NB4 (cell line): ENCODE results near the gene SLC18A3.

Source experiments
- DNase-seq: peaks from one replicate; pipeline ENCODE4 v3.0.0; 2010; ENCODE audit warnings: low read depth
- H3K4me3 ChIP-seq: one replicate; pipeline ENCODE4 v1.5.1; 2011; ENCODE audit warnings: mild to moderate bottlenecking, low read depth, low read length, moderate library complexity
- MYC ChIP-seq: IDR thresholded peaks from 2 replicates; pipeline ENCODE4 v1.6.1; 2011; ENCODE audit warnings: low read depth, low read length
- POLR2A ChIP-seq: IDR thresholded peaks from 2 replicates; pipeline ENCODE4 v1.6.1; 2011; ENCODE audit warnings: mild to moderate bottlenecking; ENCODE audit not compliant: insufficient read length; ENCODE audit errors: extremely low read depth
- TF ChIP-seq, protein P1 (sequence below): IDR thresholded peaks from 2 replicates; pipeline ENCODE4 v1.6.1; 2011; ENCODE audit warnings: low read depth, low read length
- TF ChIP-seq, protein P2 (sequence below): IDR thresholded peaks from one replicate; pipeline ENCODE4 v1.5.1; 2012; ENCODE audit warnings: low read depth, low read length

SLC18A3 gene

DNA sequence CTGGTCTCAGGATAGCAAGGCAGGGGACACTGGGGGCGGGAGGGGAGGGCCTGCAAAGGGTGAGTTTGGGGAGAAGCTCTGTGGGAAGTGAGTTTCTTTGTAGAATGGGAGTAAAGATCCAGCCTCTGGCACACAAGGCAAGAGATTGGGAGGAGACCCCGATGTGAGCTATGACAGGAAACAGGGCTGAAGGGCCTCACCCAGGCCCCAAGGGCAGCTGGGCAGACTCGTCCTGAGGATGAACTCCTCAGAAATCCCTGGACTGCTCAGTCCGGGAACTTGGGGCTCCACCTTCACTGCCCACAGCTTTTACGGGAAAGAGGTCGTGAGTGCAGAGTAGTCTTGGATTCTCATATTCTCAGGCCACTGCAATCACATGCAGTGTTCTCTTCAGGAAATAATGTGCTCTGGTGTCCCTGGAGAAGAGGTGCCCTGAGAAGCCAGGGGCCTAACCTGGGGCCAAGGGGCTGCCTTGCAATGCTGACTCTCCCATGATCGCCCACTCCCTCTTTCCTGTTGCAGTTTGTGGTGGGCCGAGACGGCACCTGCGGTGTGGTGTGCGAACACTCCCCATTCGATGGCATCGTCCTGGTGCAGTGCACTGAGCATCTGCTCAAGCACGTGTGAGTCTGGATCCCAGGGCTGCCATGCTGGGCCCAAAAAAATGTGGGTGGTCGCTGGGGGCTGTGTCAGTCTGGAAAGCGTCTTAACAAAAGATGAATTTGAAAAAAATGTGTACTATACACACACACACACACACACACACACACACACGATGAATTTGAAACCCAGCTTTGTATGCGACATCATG lies 38.1 kb downstream of the SLC18A3 start:
- peak overlapping the region; percentile 87 for H3K4me3 ChIP-seq
- DNase-seq: peak; percentile 98
- TF ChIP-seq, protein P1, sequence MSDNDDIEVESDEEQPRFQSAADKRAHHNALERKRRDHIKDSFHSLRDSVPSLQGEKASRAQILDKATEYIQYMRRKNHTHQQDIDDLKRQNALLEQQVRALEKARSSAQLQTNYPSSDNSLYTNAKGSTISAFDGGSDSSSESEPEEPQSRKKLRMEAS: peak; percentile 89
- TF ChIP-seq MYC (peak; percentile 96), POLR2A (peak; percentile 41)
- TF ChIP-seq, protein P2, sequence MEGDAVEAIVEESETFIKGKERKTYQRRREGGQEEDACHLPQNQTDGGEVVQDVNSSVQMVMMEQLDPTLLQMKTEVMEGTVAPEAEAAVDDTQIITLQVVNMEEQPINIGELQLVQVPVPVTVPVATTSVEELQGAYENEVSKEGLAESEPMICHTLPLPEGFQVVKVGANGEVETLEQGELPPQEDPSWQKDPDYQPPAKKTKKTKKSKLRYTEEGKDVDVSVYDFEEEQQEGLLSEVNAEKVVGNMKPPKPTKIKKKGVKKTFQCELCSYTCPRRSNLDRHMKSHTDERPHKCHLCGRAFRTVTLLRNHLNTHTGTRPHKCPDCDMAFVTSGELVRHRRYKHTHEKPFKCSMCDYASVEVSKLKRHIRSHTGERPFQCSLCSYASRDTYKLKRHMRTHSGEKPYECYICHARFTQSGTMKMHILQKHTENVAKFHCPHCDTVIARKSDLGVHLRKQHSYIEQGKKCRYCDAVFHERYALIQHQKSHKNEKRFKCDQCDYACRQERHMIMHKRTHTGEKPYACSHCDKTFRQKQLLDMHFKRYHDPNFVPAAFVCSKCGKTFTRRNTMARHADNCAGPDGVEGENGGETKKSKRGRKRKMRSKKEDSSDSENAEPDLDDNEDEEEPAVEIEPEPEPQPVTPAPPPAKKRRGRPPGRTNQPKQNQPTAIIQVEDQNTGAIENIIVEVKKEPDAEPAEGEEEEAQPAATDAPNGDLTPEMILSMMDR: no peak

DNA sequence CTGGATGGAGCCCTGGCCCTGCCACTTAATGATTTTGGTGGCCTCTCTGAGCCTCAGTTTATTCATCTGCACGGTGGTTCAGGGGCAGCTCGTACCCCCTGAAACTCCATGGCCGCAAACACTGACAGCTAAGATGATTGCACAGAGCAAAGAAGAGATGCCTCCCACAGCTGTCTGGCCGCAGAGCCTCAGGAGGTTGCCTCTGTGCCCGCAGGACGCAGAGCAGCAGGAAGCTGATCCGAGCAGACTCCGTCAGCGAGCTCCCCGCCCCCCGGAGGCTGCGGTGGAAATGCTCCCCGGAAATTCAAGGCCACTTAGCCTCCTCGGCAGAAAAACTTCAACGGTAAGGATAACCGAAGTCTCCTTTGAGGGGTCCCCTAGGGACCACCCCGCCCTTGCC lies 39.2 kb downstream of the SLC18A3 start:
- TF ChIP-seq, protein P1: no peak
- TF ChIP-seq, protein P2: no peak
- TF ChIP-seq MYC (no peak), POLR2A (peak; percentile 67)
- H3K4me3 ChIP-seq: peak overlapping the region; percentile 87
- DNase-seq: peak; percentile 99

DNA sequence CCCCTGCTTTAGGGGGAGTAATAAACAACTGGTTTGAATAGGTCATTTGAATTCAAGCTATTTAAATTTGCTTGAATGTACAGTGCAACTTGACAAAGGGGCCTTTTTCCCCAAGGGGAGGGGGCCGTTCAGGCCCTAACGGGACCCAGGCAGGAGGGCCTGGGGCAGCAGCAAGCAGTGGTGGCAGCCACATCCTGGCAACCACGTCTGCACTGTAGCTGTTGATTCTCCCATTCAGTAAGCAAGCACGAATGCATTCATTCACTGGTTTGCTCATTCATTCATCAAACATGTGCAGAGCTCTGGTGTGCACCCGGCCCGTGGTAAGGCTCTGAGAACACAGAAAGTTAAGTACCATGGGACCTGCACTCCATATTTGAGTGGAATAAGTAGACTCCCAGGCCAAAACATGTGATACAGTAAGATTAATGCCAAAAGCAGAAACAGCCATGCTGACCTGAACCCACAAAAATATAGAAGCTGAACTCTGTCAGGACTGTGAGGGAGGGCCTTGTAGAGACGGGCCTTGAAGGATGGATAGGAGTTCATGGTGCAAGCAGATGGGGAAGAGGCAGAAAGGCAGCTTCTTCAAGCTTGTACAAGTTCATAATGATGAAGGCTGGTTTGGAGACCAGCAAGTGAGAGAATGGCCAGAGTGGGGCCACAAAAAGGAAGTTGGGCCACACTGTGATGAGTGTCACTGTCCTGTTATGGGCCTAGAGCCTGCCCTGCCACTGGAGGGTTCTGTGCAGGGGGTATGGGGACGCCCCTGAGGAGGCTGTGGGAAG lies 40.0 kb downstream of the SLC18A3 start:
- TF ChIP-seq POLR2A: no peak
- TF ChIP-seq, protein P2: no peak
- TF ChIP-seq, protein P1: peak; percentile 15; the same call in 1 of the 2 replicates
- TF ChIP-seq MYC: peak; percentile 8; the same call in 1 of the 2 replicates
- DNase-seq: peak; percentile 73
- peak overlapping the region; percentile 87 for H3K4me3 ChIP-seq

DNA sequence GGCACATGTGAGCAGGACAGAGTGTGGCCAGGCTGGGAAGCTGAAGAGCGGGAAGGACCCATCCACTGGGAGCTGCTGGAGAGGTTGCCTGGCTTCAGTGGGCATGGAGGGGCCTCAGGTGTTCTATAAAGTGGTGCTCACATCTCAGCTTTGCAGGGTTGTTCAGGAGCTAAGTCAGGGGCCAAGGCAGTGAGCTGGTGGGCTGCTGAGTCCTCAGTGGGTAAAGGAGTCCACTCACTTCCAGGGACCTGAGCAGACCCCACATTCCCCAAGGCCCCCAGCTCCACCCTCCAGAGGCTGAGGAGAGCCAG lies 40.6 kb downstream of the SLC18A3 start:
- H3K4me3 ChIP-seq: peak overlapping the region; percentile 87
- DNase-seq: no peak
- TF ChIP-seq, protein P1: no peak
- TF ChIP-seq POLR2A (no peak), MYC (no peak)
- TF ChIP-seq, protein P2: no peak

DNA sequence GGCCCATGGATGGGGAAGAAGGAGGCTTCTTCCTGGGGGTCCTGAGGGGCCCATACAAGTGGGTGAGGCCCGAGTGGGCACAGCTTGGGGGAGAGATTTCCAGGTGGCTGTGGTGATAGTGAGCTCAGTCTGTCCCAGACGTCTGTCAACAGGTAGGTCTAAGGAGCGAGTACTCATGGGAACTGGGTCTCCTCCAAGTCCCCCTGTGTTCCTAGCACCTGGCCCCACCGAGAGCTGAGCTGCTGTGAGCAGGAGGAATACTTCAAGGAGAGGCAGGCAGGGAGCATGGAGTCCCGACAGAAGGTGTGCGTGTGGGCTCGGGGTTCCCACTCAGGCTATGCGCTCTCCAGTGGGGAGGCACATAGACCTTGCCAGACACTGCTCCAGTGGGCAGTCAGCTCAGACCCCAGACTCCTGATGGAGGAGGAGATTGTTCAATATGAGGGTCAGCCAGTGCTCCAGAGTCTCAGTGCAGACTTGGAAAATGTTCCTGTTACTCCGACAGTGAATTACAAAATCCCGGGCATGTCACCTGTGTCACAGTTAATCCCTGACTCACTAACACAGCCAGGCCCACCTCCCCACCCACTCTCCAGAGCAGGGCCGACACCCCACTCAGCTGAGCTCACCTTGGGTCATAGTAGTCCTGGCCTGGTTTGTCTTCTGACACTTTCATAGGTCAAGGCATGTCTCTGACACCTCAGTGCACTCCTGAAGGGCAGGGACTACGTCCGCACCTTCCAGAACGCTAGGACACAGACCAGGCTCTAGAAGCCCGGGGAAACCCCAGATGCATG lies 41.1 kb downstream of the SLC18A3 start:
- no peak for DNase-seq
- TF ChIP-seq, protein P1: no peak
- TF ChIP-seq, protein P2: no peak
- TF ChIP-seq POLR2A (no peak), MYC (no peak)
- H3K4me3 ChIP-seq: no peak overlapping the region
